GM21529 (cell line): Measurements from ENCODE around the gene GTPBP2.

Source experiments
- ATAC-seq: cut with Tn5 transposase; IDR thresholded peaks from one replicate; pipeline ENCODE4 v1.9.1; 2021; ENCODE audit not compliant: unreplicated experiment

Gene GTPBP2

DNA sequence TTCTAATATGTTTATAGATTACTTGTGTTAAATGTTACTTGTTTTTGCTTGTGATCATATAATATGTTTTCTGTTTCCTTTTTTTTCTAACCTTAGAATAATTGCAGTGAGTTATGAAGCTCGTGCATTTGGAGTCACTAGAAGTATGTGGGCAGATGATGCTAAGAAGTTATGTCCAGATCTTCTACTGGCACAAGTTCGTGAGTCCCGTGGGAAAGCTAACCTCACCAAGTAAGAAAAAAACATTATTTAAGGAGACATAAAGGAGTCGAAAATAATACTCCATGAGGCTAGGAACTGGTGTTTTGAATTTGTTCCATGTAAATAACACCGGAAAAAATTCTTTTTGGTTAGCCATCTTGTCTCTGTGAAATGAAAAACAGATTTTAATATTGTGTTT lies 46.2 kb downstream of the GTPBP2 start:
- ATAC-seq = no peak

DNA sequence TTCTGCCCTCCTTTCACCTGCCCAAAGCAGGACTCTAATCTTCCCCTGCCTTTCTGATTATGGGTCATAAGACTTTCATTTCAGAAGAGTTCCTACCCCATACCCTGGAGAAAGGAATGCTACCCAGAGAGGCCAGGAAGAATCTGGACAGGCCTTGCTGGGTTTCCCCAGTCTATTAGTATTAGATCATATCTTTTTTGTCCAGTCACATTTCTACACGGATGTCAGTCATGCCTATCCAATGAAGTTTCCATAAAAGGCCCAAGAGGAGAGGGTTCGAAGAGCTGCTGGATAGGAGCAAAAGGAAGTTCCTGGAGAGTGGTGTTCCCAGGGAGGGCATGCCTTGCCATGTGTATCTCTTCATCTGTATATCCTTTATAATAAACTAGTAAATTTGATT lies 49.9 kb downstream of the GTPBP2 start:
- ATAC-seq = no peak

DNA sequence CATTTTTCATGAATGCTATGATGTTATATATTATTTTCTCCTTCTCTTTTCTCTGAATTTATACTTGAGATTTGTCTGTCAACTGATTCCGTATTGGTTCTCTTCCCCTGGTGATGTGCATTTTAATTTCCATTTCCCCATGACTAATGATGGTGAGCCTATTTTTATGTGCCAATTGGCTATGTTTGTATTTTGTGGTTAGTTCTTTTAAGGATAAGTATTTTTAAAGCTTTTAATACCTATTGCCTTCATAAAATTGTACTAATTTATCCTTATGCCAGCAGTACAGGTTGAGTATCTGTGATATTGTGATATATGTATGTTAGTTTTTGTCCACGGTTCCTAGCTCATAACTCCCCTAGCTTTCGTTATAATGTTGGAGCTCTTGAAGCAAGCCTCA lies 50.3 kb downstream of the GTPBP2 start:
- no peak for ATAC-seq

DNA sequence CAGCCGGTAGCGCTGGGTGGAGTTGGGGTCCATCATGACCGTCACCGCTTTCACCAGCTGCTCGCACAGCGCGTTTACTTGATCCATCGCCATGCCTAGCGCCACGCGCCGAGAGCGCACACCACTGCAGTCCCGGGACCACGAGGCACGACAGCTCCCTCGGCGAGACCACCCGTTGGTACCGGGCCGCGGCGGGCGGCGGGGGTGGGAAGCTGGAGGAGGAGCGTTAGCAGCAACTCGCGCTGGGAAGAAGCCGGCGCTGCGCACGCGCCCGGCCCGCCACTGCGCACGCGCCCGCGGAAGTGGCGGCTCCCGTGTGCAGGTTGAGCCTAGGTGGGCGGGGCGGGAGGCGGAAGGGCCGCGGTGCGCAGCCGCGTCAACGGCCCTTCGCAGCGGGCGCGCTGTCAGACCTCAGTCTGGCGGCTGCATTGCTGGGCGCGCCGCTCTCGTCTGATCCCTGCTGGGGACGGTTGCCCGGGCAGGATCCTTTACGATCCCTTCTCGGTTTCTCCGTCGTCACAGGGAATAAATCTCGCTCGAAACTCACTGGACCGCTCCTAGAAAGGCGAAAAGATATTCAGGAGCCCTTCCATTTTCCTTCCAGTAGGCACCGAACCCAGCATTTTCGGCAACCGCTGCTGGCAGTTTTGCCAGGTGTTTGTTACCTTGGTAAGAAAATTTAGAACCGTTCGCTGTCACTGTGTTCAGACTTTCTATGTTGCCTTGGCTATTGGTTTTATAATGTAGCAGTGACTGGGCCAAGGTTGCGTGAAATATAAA lies 53.1 kb downstream of the GTPBP2 start, which contains the start of the genes POLH and XPO5:
Gene POLH, plus strand, starts transcription at position 414 of the 780 bp plus-strand sequence. CDS start 6,135 bp downstream, outside the sequence.
Gene XPO5, minus strand, starts transcription at position 267 of the 780 bp plus-strand sequence. Its CDS starts 174 bp downstream, at position 93.
- ATAC-seq = peak; percentile 77

DNA sequence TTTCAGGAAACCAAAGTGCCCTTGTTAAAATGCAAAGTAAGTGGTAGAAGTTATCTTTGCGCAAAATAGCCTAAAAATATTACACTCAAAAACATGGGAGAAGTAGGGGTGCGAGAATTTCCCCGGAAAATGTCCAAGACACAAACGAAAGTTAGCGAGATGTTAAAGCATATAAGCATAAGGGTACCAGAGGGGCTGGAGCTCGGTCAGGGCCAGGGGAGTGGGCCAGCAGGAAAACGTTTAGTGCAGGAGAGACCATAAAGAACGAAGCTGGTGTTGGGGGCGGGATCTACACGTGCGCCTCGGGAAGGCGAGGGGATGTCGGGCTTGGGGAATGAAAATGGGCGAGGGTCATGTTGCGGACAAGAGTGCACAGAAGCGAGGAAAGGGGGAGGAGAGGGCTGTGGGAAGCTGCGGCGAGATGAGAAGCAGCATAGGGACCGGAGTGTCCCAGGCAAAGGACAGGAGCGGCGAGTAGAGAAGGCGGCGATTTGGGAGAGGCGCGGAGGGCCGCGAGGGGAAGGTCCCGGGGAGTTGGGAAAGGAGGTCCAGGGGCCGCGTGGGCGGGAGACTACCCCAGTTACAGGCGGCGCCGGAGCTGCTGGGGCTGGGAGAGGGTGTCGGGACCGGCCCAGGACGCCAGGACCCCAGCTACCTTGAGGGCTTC lies 53.8 kb downstream of the GTPBP2 start:
- no peak for ATAC-seq

DNA sequence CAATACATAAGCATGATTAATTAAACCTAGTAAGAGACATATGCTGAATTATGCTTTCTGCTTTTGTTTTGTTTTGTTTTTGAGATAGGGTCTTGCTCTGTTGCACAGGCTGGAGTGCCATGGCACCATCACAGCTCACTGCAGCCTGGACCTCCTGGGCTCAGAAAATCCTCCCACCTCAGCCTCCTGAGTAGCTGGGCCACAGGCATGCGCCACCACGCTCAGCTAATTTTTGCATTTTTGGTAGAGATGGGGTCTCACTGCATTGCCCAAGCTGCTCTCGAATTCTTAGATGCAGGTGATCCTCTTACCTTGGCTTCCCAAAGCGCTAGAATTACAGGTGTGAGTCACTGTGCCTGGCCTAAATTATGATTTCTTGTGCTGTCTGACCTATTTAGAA lies 57.0 kb downstream of the GTPBP2 start:
- ATAC-seq = no peak

DNA sequence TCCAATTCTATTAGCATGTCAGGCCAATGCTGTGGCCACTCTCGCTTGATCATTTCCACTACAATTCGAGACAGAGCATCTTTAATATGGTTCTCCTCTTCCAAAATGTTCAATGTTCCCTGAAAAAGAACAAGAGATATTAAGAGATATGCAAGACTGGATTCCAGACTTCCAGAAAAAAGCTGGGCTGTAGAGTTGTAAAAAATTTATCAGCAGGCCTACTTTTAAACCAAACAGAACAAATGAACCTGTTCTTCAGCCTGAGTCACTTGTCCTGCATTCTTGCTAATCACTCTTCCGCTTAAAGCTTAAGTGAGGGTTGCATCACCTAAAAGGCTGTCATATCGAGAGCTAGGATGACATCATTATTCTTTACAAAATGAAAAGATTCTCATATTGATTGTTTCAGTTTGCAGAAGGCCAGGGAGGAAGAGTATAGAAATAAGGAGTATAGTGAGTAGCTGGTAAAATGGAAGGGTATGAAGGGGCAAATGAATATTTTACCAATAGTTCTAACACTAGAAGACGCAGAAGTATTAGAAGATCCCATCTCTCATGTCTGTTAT lies 58.1 kb downstream of the GTPBP2 start:
- ATAC-seq = no peak
